GM12878 (cell line): ENCODE data around the gene PDK1. TPM values are rescaled to one million over a fixed set of nuclear protein-coding genes. Genes with fewer than 3 reads are reported as not detected.

Source experiments
- ATAC-seq: fragments of 200-7000 bp; cut with Tn5 transposase; 3 replicates; pipeline ENCODE4 v1.9.1; 2020; ENCODE audit warnings: mild to moderate bottlenecking, moderate library complexity
- BruUV-seq: library from RNA; stranded (reverse); fragments of 400-500 nt; replicated peaks from 2 replicates; lab custom pipeline; 2021; lab: Mats Ljungman, UMichigan
- CTCF ChIA-PET: fragments of 300-600 bp; sonication (Branson Sonifier 250); formaldehyde crosslinking; extraction: SDS; loops from one replicate; lab custom pipeline; 2021; ENCODE audit warnings: inconsistent platforms; lab: Yijun Ruan, JAX
- POLR2A ChIA-PET: fragments of 350-600 bp; formaldehyde crosslinking; extraction: SDS; loops from one replicate; lab custom pipeline; 2021; ENCODE audit warnings: inconsistent platforms; lab: Charles Lee
- RAD21 ChIA-PET: fragments of 300-600 bp; sonication (Branson Sonifier 250); formaldehyde crosslinking; loops from one replicate; lab custom pipeline; 2023; ENCODE audit warnings: antibody characterized with exemption; ENCODE audit not compliant: unreplicated experiment; lab: Charles Lee
- SMC1A ChIA-PET: fragments of 300-600 bp; sonication (Branson Sonifier 250); formaldehyde crosslinking; loops from one replicate; lab custom pipeline; 2023; ENCODE audit not compliant: unreplicated experiment, uncharacterized antibody; lab: Charles Lee
- DNase-seq: peaks from one replicate; pipeline ENCODE4 v3.0.0-alpha.2; 2011; ENCODE audit warnings: low read depth, low spot score
- FAIRE-seq: peaks from 3 replicates; lab custom pipeline; 2011; peaks lifted over from hg19 to GRCh38; lab: Jason Lieb, UNC
- H2AFZ ChIP-seq: 2 replicates; pipeline ENCODE4 v1.6.0; 2011; ENCODE audit warnings: low read depth, low read length, control low read depth; ENCODE audit not compliant: control insufficient read depth
- H3K27ac ChIP-seq: 2 replicates; pipeline ENCODE4 v1.5.1; 2011; ENCODE audit warnings: control low read depth; ENCODE audit not compliant: control insufficient read depth, insufficient read depth
- H3K27me3 ChIP-seq, 2 experiments: replicated peaks in 1 of 2; 2 replicates each; pipeline versions ENCODE4 v1.6.0 to v1.6.1; 2011; ENCODE audit warnings: low read length in 1 of 2; ENCODE audit not compliant: control insufficient read depth in 2 of 2, insufficient read depth in 2 of 2
- H3K36me3 ChIP-seq, 2 experiments: 2 replicates each; pipeline ENCODE4 v1.5.1; 2011; ENCODE audit warnings: low read length in 1 of 2; ENCODE audit not compliant: control insufficient read depth in 2 of 2, insufficient read depth in 2 of 2
- H3K4me1 ChIP-seq: 2 replicates; pipeline ENCODE4 v1.6.1; 2011; ENCODE audit warnings: mild to moderate bottlenecking, low read length, moderate library complexity, mixed read lengths; ENCODE audit not compliant: control insufficient read depth, insufficient read depth
- H3K4me2 ChIP-seq: 2 replicates; pipeline ENCODE4 v1.6.0; 2011; ENCODE audit warnings: control low read depth; ENCODE audit not compliant: control insufficient read depth, insufficient read depth
- H3K4me3 ChIP-seq: fragments of 200-600 bp; sonication (generic); 2 replicates; pipeline ENCODE4 v1.5.1; 2016
- H3K79me2 ChIP-seq: 2 replicates; pipeline ENCODE4 v1.6.0; 2011; ENCODE audit warnings: low read length; ENCODE audit not compliant: control insufficient read depth, insufficient read depth
- H3K9ac ChIP-seq: 2 replicates; pipeline ENCODE4 v1.8.0; 2011; ENCODE audit warnings: low read length, control low read depth, mixed read lengths; ENCODE audit not compliant: control insufficient read depth, insufficient read depth
- H3K9me3 ChIP-seq: replicated peaks from 3 replicates; pipeline ENCODE4 v1.5.1; 2011; ENCODE audit warnings: mild to moderate bottlenecking, low read length; ENCODE audit not compliant: control insufficient read depth, insufficient read depth
- H4K20me1 ChIP-seq: 2 replicates; pipeline ENCODE4 v1.6.0; 2011; ENCODE audit not compliant: control insufficient read depth, insufficient read depth
- CBX3 ChIP-seq: fragments of 200-600 bp; sonication (generic); IDR thresholded peaks from 2 replicates; pipeline ENCODE4 v1.6.1; 2016; ENCODE audit warnings: low read depth, borderline replicate concordance
- EED ChIP-seq: sonication (generic); IDR thresholded peaks from 2 replicates; pipeline ENCODE4 v1.6.1; 2016; ENCODE audit warnings: antibody characterized with exemption, low read depth
- ELK1 ChIP-seq: IDR thresholded peaks from 2 replicates; pipeline ENCODE4 v1.6.1; 2012; ENCODE audit warnings: low read depth, low read length, improper control_type of control experiment
- HCFC1 ChIP-seq: fragments of 150-350 bp; IDR thresholded peaks from 2 replicates; pipeline ENCODE4 v1.6.1; 2014; ENCODE audit warnings: low read length
- HDGF ChIP-seq: fragments of 450-650 bp; IDR thresholded peaks from 2 replicates; pipeline ENCODE4 v1.6.1; 2016; ENCODE audit warnings: antibody characterized with exemption
- HSF1 ChIP-seq: fragments of 150-350 bp; IDR thresholded peaks from 2 replicates; pipeline ENCODE4 v1.6.1; 2014; ENCODE audit warnings: mild to moderate bottlenecking, low read depth, low read length
- RELA ChIP-seq: fragments of 450-650 bp; IDR thresholded peaks from 2 replicates; pipeline ENCODE4 v1.8.0; 2014; ENCODE audit warnings: borderline replicate concordance; ENCODE audit not compliant: partially characterized antibody
- RUNX3 ChIP-seq: IDR thresholded peaks from 2 replicates; pipeline ENCODE4 v1.6.1; 2012; ENCODE audit warnings: low read length, inconsistent platforms
- SREBF2 ChIP-seq: IDR thresholded peaks from 2 replicates; pipeline ENCODE4 v1.6.1; 2012; ENCODE audit warnings: mild to moderate bottlenecking, low read length
- YY1 ChIP-seq: IDR thresholded peaks from 2 replicates; pipeline ENCODE4 v1.6.1; 2011; ENCODE audit warnings: low read depth, mild to moderate bottlenecking, low read length
- in situ Hi-C: fragments of 300-500 bp; cut with MboI; formaldehyde crosslinking; loops from 9 replicates; pipeline ENCODE4 v1.14.3; 2018; ENCODE audit warnings: mixed read lengths
- intact Hi-C: fragments of 100-400 bp; cut with micrococcal nuclease; formaldehyde crosslinking; loops from one replicate; pipeline ENCODE4 v1.14.2; 2022; ENCODE audit not compliant: unreplicated experiment
- polyA plus RNA-seq, 11 experiments: library from polyadenylated mRNA; depleted of rRNA in 4 of 11; unstranded in 6 of 11; stranded (reverse) in 5 of 11; fragments of >200 nt; fragmentation: Nextera tagmentation in 4 of 11; fragmentation: Illumina TruSeq in 1 of 11; extraction: Ambion mirVana in 4 of 11; extraction: Trizol in 1 of 11; gene quantifications; 1 replicate in 1 of 11; 2 replicates in 10 of 11; pipeline versions ENCODE4 v1.2.1 to v1.2.3, GENCODE V29; 2011 to 2016; ENCODE audit warnings: inconsistent platforms in 2 of 11, missing spikeins in 2 of 11, low read depth in 1 of 11
- total RNA-seq, 4 experiments: library from RNA; depleted of rRNA in 3 of 4; stranded (reverse); fragments of >200 nt in 3 of 4; fragmentation: Illumina TruSeq in 1 of 4; extraction: Trizol in 1 of 4; gene quantifications; 2 replicates each; pipeline versions ENCODE4 v1.2.1 to v1.2.3, GENCODE V29; 2013 to 2021

Gene PDK1
- total and polyA plus RNA-seq, 10 of the 15 experiments (the other 5 are each of a cell fraction or from before 2014, with no cell fraction given): 5.3 to 128 (median 17.1) TPM

GRCh38 chr2:172551271-172551670 is 4.6 kb upstream of the PDK1 start:
- no peak overlapping the region for H2AFZ ChIP-seq
- H4K20me1 ChIP-seq: no peaks in the 10 kb centered on the region
- peaks cover 11% of the 10 kb centered on the region; the same call in 2 of the 3 replicates for H3K9me3 ChIP-seq
- no peak overlapping the region for H3K4me2 ChIP-seq
- H3K36me3 ChIP-seq: no peaks in the 10 kb centered on the region; a peak in 1 of 4 replicates
- DNase-seq: no peak
- no peak overlapping the region for H3K4me3 ChIP-seq
- H3K4me1 ChIP-seq: peaks cover 9% of the 10 kb centered on the region
- H3K79me2 ChIP-seq: peaks cover 24% of the 10 kb centered on the region
- ATAC-seq: no peak
- BruUV-seq: no TSS peak
- POLR2A ChIA-PET: interaction anchor here (0.7 kb wide), 1 partner anchor 1407 kb away, joined by 5 read pairs; no protein-coding TSS in a partner anchor
- intact Hi-C loops: no loop called here
- TF ChIP-seq HSF1 (no peak), CBX3 (no peak), RELA (no peak), ELK1 (no peak), EED (no peak), HDGF (no peak), RUNX3 (no peak), HCFC1 (no peak), YY1 (no peak), SREBF2 (no peak)
- TF ChIP-seq, all 136 proteins: peak for 0
- ChIA-PET RAD21 (no interaction called here), SMC1A (interaction anchor here (1.2 to 1.8 kb wide), 2 partner anchors 11 to 14 kb away, joined by 4 read pairs; no protein-coding TSS in a partner anchor), CTCF (no interaction called here)
- no peak for FAIRE-seq
- in situ Hi-C loops: loop anchor here (25.0 kb wide), 1 partner anchor 1614 kb away; the partner anchor contains the start of gene GORASP2
- Histone ChIP-seq H3K27ac (no peak overlapping the region), H3K9ac (no peak overlapping the region), H3K27me3 (no peaks in the 10 kb centered on the region)
